GM19023 (cell line): ENCODE data around the gene SIGLEC15.
"Not testable (repeated sequence)": the region's sequence is repeated elsewhere in the genome, so short reads cannot be mapped to it uniquely, and the experiment has no call there.

Experiments used
- ATAC-seq: cut with Tn5 transposase; IDR thresholded peaks from one replicate; pipeline ENCODE4 v1.9.1; 2021; ENCODE audit warnings: mild to moderate bottlenecking, moderate library complexity; ENCODE audit not compliant: unreplicated experiment

The SIGLEC15 gene

GRCh38 chr18:45841765-45842442 lies 16.4 kb downstream of the SIGLEC15 start:
- no peak for ATAC-seq

GRCh38 chr18:45843019-45843418 lies 17.5 kb downstream of the SIGLEC15 start:
- ATAC-seq: no peak

GRCh38 chr18:45844938-45845337 lies 19.5 kb downstream of the SIGLEC15 start:
- no peak for ATAC-seq

DNA sequence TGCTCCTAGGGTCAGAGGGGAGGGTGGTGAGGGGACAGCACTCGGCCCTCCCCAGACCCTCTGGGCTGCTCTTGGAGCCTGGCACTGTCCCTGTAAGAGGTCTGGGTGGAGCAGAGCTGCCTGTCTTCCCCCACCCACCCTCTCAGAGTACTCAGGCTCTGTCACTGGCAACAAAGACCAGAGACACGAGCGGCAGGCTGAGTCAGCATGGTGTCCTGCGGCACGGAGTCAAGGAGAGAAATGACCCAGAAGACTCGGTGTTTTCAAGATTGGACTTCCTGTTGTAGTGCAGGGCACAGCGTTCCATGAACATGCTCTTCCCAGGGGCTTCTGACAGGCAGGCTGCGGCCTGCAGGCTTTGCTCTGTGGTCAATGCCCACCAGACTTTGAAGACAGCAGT lies 19.9 kb downstream of the SIGLEC15 start:
- no peak for ATAC-seq

DNA sequence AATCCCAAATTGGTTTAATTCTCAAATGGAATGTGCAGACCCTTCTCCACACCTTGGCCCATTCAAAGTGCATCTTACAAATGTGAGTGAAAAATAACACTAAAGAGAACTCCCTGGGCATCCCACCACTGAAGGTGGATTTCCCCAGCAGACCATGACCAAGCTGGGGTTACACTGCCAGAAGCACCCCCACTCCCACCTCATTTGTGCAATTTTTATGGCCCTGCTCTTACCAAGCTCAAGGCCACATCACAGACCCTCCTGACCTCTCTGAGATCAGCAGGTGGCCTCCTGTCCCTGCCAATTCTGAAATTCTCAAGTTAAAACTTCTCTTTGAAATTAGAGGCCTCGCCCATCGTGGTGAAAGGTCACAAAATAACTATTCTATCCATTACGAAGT lies 21.6 kb downstream of the SIGLEC15 start:
- no peak for ATAC-seq

GRCh38 chr18:45848643-45849042 lies 23.2 kb downstream of the SIGLEC15 start:
- not testable (repeated sequence) for ATAC-seq

DNA sequence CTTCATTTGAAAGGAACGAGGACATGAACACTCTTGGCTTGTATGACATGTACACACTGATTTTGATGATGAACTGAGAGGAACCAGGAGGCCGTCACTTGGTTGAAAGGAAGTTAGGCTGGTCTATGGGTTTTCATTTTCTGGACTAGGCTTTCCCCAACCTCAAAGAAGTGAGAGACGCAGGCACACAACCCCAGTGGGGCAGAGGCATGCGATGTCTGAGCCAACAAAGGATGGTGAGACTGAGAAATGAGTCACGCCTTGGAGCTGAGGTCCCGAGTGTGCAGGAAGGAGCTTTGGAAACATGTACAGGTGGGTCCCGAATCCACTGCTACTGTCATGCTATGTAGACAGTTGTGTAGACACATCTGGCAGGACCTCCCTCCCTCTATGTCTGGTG lies 24.1 kb downstream of the SIGLEC15 start:
- peak; percentile 24 for ATAC-seq

- peak; percentile 46 for ATAC-seq
Measured at GRCh38 chr18:45850021-45850420, 24.5 kb downstream of the SIGLEC15 start.

DNA sequence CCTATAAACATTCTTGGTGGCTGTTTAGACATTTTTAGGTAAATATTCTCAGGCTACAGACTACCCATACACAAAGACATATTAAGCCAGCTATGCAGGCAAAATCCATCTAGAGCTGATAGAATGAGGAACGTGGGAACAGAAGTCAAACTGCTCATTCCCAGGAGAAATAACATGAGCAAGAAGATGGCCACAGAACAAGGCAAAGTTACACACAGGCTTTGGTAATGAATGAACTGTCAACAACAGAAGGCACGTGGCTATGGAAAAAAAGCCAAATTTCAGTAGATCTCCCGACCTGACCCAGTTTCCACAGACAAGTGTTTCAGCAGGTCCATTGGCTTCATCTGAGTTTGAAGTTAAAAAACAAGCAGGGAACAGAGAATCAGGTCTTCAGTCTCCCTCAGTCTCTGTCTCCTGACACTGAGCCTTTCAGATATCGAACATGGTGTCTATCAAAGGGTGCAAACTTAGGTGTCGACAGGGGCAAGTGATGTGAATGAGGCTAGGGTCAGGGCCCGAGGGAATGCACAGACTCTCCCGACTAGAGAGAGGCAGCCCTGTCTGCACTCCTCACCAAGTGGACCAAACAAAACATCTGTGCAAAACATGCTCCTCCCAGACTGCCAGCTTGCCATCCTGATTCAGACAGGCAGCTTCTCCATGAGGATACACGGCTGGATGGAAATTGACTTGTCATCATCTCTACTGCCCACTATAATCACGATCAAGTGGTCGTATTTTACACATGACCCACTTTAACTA lies 25.9 kb downstream of the SIGLEC15 start:
- no peak for ATAC-seq

DNA sequence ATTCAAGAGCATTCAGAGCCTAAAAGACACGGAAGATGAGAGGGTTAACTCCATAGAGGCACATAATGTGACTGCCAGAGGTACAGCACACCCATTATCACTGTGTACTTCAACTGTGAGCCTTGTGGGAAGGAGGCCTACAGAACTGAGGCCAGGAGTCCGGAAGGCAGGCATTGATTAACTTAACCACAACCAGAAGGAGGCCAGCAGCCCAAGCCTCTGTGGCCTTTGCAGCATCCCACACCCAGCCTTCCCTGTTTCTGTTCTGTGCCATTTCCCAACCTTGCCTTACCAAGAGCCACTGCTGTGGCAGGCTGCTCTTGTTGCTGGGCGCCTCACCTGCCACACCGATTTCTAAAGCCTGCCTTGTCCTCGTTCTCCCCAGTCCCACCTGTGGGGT lies 27.2 kb downstream of the SIGLEC15 start:
- no peak for ATAC-seq

DNA sequence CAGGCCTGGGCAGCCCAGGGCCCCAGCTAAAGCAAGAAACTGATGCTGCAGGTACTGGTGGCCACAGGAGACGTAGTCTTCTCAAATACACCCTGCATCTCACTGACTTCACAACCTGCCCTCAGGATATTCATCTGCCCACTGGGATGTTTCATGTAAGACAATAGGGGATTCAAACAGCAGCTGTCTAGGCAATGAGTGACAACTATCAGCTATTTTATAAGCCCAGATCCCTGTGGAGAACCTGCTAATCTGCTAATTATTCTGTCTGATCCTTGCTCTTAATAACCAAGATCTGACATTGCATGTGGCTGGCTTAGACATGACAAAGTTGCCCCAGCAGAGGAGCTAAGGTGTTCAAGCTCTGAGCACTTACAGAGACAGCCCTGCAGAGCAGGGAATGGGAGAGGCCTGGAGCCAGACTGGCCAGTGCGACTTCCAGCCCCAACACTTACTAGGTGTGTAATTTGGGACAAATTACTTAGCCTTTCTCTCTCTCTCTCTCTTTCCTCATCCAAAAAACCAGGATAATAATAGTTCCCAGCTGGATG lies 28.6 kb downstream of the SIGLEC15 start:
- ATAC-seq: no peak

- no peak for ATAC-seq
Measured at GRCh38 chr18:45856531-45856930, 31.1 kb downstream of the SIGLEC15 start.

- no peak for ATAC-seq
Measured at GRCh38 chr18:45859334-45859733, 33.9 kb downstream of the SIGLEC15 start.

- no peak for ATAC-seq
Measured at GRCh38 chr18:45860492-45860891, 35.0 kb downstream of the SIGLEC15 start.

DNA sequence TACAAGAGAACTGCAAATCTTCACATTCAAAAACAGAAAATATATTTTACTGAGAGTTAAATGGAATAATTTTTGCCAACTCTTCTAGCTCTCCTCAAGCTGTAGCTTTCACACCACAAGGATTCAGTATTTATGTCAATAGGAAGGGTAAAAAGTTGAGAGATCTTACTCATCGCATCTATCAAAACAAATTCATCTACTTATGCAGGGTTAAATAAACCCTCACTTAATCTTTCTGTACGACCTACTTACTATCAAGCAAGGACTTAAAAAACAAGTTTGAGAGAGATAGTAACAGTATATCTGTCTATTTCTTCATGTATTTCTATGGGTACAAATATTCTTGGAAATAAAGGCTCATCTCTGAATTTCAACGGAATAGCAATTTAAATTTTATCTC lies 35.5 kb downstream of the SIGLEC15 start:
- no peak for ATAC-seq

- no peak for ATAC-seq
Measured at GRCh38 chr18:45861926-45862325, 36.5 kb downstream of the SIGLEC15 start.

GRCh38 chr18:45863469-45863868 lies 38.0 kb downstream of the SIGLEC15 start:
- ATAC-seq: no peak

DNA sequence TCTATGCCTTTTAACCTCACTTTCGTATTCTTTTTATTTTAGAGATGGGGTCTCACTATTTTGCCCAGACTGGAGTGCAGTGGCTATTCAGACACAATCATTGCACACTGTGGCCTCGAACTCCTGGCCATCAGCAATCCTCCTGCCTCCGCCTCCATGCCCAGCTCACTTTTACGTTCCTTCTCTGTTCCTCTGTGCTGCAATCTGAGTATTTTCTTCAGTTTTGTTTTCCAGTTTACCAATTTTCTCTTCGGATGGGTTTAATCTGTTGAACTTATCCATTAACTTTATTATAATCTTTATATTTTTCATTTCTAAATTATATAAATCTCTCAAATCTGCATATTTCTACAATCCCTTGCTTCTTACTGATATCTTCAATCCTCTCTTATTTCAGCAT lies 38.6 kb downstream of the SIGLEC15 start:
- no peak for ATAC-seq

- no peak for ATAC-seq
Measured at GRCh38 chr18:45865466-45865865, 40.0 kb downstream of the SIGLEC15 start.

GRCh38 chr18:45870419-45870818 lies 44.9 kb downstream of the SIGLEC15 start:
- no peak for ATAC-seq

DNA sequence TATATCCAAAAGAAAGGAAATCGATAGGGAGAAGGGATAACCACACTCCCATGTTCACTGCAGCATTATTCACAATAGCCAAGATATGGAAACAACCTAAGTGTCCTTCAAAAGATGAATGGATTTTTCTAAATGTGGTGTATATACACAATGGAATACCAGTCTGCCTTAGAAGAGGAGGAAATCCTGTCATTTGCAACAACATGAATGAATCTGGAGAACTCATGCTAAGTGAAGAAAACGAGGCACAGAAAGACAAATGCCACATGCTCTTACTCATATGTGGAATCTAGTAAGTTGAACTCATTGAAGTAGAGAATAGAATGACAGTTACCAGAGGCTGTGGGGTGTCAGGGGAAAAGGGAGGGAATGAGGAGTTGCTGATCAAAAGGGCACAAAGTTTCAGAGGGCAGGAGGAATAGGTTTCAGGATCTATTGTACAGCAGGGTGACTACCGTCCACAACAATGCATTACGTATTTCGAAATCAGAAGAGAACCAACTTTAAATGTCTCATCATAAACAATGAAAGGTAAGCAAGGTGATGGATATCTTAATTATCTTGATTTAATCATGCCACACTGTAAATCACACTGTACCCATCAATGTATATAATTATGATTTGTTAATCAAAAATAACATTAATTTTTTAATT lies 46.1 kb downstream of the SIGLEC15 start:
- ATAC-seq: no peak
